HG03103 (cell line): Measurements from ENCODE around the gene SDS.

ENCODE experiments used
- ATAC-seq: cut with Tn5 transposase; IDR thresholded peaks from one replicate; pipeline ENCODE4 v1.9.1; 2021; ENCODE audit warnings: low read depth; ENCODE audit not compliant: unreplicated experiment

The SDS gene

DNA sequence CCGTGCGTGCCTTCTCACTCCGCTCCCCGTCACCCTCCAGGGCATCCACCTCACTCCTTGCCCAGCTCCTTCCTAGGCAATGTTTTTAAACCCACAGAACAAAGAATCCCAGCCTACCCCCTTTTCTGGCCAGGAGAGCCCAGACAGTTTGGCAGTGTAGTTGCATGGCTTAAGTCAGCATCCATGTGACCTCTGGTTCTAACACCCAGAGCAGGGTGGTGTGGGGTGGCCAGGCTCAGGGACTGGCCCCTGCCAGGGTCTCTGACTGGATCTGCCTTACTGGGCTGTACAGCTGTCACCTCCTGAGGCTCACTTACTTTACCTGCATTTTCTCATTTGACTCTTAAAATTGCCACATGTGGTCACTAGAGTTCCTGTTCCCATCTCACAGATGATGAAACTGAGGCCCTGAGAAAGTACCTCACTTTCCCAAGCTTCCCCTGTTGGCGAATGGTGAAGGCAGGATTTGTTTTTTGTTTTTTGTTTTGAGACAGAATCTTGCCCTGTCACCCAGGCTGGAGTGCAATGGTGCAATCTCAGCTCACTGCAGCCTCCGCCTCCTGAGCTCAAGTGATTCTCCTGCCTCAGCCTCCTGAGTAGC is 18.3 kb downstream of the SDS start:
- ATAC-seq: no peak

DNA sequence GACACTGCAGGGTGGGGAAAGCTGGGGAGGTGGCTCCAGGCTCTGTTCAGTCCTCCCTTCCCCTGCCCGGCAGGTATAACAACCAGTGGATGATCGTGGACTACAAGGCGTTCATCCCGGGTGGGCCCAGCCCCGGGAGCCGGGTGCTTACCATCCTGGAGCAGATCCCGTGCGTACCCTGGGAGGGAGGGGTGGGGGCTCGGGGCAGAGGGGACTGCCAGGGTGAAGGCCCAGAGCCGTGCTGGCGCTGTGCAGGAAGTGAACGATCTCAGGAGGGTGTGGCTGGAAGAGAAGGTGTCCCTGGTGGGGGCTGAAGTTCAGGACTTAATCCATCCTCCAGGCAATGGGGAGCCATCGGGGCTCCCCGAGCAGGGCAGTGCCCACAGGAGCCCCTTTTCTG is 18.9 kb downstream of the SDS start:
- no peak for ATAC-seq

DNA sequence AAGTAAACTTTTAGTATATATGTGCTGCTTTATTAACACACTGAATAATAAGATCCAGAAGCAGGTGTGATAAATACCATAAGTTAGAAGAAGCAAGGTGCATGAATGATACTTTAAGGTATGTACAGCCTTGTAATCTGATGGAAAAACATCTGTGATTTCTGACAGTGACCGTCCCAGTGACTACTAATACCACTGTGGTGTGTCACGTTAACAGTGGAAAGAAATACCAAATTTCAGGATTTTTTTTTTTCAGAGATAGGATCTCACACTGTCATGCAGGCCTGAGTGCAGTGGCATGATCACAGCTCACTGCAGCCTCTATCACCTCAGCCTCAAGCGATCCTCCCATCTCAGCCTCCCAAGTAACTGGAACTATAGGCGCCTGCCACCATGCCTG is 21.5 kb downstream of the SDS start:
- no peak for ATAC-seq

DNA sequence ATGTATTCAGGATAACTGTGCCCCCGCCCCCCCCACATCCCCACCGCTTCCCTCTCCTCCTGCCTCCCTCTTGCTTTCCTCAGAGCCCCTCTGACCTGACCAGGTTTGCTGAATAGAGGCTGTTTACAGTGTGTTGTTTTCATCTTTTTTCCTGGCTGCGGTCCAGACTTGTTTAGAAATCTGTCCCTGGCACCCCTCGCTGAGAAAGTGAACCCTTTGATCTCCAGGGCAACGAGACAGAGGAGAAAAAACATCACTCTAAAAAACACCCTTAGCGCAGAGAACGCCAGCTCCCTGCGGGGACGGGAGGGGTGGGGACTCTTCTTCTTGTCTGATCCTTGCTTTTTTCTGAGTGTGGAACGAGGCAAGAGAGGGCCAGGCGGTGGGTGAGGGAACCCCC is 22.5 kb downstream of the SDS start:
- no peak for ATAC-seq

DNA sequence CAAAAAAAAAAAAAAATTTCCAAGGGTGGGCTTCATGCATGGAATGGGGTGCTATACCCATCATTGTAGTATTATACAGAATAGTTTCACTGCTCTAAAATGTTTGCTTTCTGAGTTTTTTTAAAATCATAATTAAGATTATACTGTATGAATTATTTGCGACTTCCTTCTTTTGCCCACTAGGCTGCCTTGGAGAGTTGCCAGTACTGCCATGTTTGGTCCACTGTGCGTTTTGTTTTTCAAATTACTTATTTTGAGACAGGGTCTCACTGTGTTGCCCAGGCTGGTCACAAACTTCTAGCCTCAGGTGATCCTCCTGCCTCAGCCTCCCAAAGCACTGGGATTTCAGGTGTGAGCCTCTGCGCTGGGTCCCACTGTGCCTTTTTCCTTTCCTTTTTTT is 25.4 kb downstream of the SDS start:
- ATAC-seq: no peak

DNA sequence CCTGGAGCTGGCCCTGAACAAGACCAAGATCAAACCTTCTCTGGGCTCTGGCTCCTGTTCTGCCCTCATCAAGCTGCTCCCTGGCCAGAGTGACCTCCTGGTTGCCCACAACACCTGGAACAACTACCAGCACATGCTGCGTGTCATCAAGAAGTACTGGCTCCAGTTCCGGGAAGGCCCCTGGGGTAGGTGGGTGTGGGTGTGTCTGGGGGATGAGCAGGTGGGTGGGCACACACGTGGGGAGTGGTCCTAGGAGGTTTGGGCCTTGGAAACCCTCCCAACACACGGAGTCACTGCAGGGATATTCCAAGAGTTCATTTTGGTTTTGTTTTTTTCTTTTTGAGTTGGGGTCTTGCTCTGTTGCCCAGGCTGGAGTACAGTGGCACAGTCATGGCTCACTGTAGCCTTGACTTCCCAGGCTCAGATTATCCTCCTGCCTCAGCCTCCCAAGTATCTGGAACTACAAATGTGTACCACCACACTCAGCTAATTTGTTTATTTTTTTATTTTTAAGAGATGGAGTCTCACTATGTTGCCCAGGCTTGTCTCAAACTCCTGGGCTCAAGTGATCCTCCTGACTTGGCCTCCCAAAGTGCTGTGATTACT is 28.8 kb downstream of the SDS start:
- ATAC-seq: no peak

DNA sequence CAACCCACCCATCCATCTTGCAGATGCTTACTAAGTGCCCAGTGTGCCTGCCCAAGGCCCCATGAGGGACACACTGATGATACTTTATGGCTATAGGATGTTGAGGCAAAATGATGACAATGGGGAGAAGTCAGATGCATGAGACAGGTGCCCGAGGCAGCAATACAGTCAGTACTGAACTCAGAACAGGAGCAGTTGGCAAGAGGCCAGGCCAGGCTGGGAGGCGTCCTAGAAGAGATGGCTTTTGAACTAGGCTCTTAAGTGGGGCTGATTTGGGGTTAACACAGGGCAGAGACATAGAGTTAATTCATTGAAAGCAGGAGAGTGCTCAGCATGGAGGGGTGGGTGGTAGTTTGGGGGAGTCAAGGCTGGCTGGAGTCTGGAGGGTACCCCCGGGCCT is 29.7 kb downstream of the SDS start:
- no peak for ATAC-seq

DNA sequence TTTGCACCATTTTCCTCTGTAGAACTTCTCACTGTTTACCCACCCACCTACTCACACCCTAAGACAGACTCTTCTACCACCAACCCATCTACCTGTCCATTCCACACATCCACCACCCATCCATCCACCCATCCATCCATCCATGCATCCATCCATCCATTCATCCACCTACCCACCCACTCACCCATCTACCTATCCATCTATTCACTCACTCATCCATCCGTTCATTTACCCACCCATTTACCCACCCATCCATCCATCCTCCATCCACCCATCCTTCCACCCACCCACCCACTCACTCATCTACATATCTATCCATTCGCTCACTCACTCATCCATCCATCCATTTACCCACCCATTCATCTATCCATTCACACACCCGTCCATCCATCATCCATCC is 30.2 kb downstream of the SDS start:
- no peak for ATAC-seq

DNA sequence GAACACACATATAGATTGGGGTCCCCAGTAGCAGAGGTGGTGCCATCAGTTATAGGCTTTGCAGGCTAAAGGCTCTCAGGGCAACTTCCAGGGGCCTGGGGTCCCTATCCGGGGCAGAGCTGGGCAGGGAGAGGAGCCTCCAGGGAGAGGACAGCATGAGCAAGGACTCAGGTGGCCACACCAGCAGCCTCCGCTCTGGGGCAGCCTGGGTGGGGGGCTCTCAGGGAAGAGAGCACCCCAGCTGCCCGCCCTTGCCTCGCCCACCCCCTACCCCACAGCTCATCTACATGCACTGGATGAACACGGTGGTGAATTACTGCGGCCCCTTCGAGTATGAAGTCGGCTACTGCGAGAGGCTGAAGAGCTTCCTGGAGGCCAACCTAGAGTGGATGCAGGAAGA is 31.3 kb downstream of the SDS start:
- ATAC-seq: no peak

DNA sequence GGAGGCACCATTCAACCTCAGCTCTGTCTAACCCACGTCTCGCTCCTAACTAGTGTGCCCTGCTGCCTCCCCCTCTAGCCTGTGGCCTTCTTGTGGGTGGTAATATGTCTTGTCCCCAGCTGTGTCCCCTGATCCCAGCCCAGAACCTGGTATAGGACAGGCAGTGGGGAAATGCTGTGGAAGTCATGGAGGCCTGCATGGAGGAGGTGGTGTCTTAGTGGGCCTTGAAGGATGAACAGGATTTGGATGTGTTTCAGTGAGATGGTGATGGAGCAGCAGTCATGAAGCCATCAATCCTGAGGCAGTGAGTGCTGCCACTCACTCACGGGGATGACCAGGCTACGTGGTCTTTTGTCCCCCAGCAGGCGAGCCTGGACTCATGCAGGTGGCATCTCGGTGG is 31.9 kb downstream of the SDS start:
- ATAC-seq: no peak

DNA sequence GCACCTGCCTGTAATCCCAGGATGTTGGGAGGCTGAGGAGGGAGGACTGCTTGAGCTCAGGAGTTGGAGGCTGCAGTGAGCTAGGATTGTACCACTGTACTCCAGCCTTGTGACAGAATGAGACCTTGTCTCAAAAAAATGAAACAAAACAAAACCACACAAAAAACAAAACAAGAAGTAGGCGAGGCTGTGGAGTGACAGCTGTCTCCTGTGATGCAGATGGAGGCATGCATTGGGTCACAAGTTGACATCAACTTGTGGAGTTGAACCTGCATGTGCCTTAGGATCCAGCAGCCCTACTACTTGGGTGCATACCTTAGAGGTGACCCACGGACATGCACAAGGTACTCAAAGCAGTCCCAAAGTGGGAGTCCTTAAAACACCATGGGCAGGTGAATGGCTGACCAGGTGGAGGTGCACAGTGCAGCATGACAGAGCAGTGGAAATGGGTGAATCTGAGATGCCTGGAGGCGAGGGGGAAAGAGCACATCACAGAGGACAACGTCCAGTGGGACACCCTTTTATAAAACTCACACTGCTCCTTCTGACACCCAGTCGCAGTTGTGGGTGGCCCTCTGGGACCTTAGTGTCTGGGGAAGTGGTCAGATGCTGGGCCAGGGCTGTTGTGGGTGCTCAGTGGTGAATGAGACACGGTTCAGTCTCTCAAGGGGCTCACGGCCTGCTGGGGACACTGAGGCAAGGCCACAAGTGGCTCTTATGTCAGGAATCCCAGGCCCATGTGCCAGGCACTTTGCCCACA is 32.6 kb downstream of the SDS start:
- no peak for ATAC-seq

DNA sequence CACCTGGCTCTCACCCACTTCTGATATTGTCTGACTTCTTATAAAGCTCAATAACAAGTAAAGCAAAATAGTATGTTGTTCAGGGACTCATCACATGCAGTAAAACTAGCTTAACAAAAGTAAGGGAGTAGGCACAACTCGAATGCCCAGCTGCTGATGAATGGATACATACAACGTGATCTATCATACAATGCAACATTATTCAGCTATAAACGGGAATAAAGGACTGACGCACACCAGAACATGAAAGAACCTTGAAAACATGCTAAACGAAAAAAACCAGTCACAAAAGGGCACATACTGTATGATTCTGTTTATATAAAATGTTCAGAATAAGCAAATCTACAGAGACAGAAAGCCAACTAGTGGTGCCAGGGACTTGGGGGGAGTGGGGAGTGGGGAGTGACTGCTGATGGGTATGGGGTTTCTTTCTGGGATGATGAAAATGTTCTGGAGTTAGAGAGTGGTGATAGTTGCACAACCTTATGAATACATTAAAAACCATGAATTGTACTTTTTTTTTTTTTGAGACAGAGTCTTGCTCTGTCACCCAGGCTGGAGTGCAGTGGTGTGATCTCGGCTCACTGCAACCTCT is 34.2 kb downstream of the SDS start:
- no peak for ATAC-seq

DNA sequence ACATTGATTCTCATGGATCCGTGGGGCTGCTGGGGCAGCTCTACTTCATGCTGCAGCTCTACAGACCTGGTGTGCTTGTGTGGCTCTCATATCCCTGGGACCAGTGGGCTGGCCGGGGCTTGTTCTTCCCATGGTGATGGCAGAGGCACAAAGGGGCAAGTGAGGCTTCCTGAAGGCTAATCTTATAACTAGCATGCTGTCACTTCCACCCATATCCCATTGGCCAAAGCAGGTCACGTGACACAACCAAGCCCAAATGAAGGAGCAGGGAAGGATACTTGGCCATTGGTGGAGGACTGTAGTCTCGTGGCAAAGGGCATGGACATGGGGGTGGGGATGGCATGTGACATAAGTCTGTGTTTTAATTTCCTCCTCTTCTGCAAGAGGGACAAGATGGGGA is 35.4 kb downstream of the SDS start:
- no peak for ATAC-seq

DNA sequence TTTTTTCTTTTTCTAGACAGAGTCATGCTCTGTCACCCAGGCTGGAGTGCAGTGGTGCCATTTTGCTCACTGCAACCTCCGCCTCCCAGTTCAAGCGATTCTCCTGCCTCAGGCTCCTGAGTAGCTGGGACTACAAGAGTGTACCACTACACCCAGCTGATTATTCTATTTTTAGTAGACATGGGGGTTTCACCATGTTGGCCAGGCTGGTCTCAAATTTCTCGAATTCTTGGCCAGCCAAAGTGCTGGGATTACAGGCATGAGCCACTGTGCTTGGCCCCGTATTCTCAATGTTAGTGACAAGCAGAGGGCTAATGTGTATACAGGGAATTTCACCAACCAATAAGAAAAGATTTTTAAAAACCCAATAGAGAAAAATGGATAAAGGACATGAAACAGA is 36.9 kb downstream of the SDS start:
- ATAC-seq: no peak

DNA sequence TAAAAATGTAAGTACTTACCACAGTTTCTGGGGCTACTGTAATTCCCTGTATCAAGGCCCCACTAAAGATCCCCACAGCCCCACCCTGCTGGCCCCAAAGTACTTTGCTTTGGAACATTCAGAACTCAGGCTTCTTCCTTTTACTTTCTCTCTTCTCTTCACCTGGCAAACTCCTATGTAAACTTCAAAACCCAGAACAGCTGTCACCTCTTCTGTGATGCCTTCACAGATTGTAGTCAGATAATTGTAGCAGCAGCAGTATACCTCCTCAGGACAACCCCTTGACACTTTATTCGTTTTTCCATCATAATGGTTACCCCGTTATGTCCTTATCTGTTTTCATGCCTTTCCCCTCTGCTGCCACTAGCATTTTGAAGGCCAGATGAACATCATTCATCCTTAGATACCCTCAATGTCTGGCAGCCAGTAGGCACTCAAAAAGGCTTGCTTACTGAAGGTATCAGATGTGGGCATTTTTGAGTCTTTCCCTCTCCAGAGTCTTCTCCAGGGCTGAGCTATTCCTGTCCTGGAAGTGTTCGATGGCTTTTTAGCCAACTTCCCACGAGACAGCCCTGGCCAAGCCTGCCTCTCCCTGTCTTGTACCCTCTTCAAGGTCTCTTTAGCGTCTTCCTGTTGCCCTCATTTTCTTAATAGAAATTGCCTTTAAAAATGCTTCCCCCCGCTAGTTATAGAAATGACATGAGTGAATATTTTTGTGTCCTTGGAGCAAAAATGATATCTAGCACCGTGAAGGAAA is 37.9 kb downstream of the SDS start:
- no peak for ATAC-seq

DNA sequence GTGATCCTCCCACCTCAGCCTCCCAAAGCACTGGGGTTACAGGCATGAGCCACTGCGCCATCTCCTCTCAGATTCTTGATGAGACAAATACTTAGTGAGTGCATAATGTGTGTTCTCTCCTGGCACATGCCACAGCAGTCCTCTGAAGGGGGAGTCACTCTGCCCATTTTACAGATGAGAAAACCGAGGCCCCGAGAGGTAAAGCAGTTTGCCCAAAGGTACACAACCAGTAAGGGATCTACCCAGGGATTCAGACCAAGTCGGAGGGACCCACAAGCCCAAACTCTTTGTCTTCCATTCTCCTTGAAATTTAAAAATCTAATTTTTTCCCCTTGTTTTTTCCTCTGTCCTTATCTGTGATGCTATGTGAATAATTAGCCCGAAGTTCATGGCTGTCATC is 39.0 kb downstream of the SDS start:
- ATAC-seq: no peak

DNA sequence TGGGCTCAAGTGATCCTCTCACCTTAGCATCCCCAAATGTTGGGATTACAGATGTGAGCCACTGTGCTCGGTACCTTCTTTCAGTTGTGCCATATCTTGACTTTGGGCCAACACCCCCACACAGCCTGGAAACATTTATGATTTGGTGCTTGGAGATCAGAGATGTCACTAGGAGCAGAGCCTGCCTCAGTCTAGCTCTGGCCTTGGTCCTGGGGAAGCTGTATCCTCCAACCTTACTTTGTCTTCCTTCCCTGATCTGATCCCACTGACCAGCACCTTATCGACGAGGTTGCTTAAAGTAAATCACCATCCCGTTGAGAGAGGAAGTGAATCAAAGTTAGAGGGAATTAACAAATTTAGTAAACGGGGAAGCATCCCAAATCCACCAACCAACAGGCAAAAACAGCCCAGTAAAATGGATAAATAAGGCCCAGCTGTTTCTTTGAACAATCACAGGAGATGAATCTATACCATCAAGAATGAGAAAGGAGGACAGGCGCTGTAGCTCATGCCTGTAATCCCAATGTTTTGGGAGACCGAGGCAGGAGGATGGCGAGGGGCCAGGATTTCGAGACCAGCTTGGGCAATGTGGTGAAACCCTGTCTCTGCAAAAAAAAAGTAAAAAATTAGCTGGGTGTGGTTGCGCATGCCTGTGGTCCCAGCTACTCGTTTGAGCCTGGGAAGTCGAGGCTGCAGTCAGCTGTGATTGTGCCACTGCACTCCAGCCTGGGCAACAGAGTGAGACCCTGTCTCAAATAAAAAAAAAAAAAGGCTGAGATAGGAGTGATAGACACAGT is 41.9 kb downstream of the SDS start:
- no peak for ATAC-seq

DNA sequence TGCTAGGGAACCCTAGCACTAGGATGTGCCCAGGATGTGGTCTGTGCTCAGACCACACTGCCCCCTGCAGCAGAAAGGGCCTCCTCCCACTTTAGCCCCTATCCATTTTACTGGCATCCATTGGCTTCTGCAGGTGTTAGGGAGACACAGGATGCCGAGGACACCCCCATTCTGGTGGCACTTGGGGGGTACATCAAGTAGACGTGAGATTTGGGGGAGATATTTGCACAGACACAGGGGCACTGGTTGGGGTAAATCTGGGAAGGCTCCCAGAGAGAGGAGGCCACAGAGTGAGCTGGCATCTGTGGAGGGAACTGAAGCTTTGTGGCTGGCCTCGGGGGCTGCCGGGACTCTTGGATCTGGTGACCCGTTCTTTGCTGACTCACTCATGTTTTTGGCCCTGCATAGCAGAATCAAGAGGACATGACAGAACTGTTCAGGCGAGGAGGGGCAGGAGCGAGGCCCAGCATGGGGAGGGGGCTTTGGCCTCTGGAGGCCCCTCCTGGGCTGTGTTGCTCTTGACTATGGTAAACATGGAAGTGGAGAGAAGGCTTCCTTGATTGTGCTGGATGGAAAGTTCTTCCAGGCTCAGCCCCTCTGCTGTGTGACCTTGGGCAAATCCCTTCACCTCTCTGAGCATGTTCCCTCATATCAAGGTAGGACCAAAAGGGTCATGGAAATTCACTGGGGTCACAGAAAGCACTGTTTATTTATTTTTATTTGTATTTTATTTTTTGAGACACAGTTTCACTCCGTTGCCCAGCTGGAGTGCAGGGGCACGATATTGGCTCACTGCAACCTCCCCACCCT is 43.5 kb downstream of the SDS start:
- no peak for ATAC-seq

DNA sequence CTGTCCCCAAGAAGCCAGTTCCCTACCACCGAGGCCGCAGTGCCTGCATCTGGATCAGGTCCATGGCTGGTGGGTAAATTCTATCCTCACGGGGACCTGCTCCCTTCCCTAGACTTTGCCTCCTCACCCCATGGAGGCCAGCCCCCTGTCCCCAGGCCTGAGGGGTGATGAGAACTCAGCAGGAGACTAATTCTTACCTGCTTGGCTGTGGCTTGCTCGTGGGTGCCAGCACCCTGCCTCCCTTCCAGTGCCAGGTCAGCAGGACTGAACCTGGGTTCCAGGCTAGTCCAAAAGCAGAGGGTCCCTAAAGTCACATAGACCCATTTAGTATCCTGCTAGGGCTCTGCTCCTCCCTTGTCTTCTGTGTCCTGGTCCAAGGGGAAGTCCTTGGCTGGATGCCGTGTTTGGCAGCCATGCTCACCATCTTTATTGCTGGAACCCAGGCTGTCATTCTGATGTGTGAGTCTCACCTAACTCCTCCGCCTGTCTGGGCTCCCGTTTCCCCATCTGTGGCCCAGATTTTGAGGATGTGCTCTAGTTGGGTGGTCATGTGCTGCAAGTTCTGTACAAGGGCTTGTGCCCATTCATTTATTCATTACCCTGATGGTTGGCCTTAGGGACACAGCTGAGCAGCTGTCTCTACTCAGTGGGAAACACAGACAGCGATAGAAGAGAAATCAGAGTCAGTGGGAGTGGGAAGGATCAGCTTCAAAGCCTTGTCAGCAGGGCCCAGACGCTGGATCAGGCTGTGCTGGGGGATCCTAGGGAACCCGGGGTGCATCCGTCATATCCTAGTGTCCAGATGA is 44.4 kb downstream of the SDS start:
- ATAC-seq: no peak
